Non-pigmented ciliary epithelial cell (primary cell): Measurements from ENCODE around the gene BIVM.

Source experiments
- DNase-seq: peaks from one replicate; pipeline ENCODE4 v3.0.0-alpha.2; 2010; ENCODE audit warnings: low read depth

BIVM gene

GRCh38 chr13:102845630-102846260 is 46.8 kb downstream of the BIVM start, which contains the start of gene ERCC5:
TSS of gene ERCC5 (plus strand) at chr13:102846032. CDS start at chr13:102846267, 235 bp downstream.
- DNase-seq: peak; percentile 82

DNA sequence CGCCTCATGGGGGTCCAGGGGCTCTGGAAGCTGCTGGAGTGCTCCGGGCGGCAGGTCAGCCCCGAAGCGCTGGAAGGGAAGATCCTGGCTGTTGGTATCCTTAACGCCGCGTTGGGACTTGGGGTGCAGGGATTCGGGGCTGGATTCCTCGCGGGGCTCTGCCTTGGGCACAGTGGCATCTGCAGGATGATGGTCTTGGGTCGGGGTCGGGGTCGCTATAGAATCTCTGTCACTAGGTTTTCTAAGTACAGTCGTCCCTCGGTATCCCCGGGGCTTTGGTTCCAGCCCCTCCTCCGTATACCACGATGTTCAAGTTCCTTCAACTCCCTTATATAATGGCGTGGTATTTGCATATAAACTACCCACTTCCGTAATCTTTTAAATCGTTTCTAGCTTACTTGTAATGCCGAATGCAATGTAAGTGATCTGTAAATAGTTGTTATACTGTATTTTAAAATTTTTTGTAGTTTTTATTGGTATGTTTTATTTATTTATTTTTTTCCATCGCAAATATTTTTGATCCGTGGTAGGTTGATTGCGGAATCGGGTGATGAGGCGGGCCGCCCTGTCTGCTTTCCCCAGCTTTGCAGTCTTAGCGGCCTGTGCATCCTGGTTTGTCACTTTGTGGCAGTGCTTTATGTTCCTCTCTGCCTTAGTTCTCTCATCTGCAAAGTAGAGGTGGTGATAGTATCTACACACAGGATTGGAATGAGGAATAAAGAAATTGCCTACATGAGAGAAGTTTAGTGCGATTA is 47.5 kb downstream of the BIVM start:
- DNase-seq: no peak

DNA sequence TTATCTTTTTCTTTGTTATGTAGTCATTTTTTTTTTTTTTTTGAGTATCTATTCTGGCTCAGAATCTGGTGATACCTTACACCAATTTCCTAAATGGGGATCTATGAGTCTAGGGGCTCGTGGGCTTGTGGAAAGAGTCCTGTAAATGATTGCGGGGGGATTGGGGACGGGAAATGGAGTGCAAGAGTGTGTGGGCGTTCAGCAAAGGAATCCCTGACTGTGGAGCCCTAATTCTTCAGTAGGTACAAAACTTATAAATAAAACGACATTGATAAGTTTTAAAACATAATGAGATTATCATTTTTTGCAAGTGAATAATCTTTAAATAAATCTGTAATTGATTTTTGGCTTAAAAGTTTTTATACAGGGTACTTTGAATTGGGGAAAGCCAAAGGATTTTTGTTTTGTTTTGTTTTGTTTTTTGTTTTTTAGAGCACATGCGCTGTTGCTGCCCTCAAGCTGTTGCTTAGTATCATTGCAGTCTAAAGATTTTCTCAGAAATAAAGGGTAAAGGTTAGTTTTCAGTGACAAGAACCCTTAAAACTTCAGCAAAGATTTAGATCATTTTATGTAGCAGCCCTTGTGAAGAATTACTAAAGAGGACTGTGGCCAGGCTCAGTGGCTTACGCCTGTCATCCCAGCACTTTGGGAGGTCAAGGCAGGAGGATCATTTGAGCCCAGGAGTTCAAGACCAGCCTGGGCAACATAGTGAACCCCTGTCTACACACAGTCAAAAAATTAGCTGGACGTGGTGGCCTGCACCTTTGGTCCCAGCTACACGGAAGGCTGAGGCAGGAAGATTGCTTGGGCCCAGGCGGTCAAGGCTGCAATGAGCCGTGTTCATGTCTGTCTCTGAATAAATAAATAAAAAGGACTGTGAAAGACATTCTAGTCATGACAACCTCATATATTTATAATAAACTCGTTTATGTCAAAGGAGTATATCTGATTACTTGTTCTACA is 48.6 kb downstream of the BIVM start:
- DNase-seq: no peak

- no peak for DNase-seq
Observed at GRCh38 chr13:102848956-102849355, 50.0 kb downstream of the BIVM start.

GRCh38 chr13:102852556-102852955 is 53.6 kb downstream of the BIVM start:
- DNase-seq: no peak

DNA sequence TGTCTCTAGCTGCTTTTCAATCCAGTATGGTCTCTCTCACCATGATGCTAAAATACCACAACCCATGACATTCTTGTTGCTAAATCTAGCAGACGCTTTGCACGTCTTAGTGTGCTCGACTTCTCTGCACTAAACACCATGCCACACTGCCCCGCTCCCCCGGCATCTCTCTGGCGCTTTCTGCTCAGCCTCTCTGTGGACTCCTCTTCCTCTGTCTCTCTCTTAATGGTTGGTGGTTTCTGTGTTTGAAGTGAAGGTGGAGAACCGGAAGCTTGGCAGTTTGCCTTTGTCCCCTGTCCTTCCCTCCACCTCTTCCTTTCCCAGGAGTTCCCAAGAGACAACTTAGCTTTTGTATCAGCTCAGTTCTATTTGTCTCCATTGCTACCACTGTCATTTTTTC is 55.8 kb downstream of the BIVM start:
- DNase-seq: no peak

DNA sequence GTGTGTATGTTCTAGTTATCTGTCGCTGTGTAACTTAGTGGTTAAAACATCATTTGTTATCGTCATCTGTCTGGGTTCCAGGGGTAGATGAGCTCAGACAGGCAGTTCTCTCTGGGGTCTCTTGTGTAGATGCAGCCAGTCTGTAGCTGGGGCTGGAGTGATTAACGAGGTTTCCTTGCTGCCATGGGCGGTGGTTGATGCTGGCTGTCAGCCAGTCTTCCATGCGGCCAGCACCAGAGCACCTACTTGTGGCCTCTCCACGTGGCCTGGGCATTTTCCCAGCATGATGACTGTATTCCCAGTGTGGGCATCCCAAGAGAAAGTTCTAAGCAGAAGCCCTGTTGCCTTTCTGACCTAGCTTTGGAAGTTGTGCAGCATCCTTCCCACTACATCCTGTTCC is 57.6 kb downstream of the BIVM start:
- DNase-seq: no peak

DNA sequence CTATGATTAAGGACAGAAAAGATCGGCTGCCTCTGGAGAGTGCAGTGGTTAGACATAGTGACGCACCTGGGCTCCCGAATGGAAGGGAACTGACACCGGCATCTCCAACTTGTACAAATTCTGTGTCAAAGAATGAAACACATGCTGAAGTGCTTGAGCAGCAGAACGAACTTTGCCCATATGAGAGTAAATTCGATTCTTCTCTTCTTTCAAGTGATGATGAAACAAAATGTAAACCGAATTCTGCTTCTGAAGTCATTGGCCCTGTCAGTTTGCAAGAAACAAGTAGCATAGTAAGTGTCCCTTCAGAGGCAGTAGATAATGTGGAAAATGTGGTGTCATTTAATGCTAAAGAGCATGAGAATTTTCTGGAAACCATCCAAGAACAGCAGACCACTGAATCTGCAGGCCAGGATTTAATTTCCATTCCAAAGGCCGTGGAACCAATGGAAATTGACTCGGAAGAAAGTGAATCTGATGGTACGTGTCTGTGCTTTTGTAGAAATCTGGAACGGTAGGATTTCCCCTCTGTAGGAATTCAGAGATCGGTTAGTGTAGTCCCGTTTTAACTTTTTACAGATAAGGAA is 63.8 kb downstream of the BIVM start:
- no peak for DNase-seq

GRCh38 chr13:102863590-102863989 is 64.7 kb downstream of the BIVM start:
- no peak for DNase-seq

DNA sequence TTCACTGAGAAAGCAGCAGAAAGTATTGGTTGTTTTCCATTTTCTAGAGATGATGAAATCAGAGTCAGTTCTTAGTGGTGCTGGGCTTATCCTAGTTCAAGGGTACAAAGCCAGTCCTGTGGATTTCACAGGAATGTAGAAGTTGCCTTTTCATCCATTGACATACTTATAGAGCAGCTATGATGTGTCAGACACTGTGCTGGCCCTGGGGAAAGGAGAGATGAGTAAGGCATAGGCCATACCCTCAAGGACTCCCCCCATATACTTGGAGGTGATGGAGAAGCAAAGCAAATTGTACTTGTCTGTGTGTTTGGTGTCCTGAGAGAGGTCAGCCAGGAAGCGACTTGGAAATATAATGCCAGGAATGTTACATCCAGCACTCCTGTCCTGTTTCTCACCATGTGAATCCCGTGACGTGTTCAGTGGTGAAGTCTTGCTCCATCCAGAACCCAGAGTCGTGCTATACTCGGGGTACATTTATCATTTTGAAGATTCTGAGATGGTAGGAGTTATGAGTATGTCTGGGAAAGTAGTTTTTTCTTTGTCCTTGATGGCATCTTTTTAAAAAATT is 69.5 kb downstream of the BIVM start:
- DNase-seq: no peak

- no peak for DNase-seq
Observed at GRCh38 chr13:102869948-102870676, 71.2 kb downstream of the BIVM start.

GRCh38 chr13:102870677-102871415 is 71.9 kb downstream of the BIVM start:
- peak; percentile 68 for DNase-seq

- DNase-seq: no peak
Observed at GRCh38 chr13:102872131-102872530, 73.2 kb downstream of the BIVM start.

DNA sequence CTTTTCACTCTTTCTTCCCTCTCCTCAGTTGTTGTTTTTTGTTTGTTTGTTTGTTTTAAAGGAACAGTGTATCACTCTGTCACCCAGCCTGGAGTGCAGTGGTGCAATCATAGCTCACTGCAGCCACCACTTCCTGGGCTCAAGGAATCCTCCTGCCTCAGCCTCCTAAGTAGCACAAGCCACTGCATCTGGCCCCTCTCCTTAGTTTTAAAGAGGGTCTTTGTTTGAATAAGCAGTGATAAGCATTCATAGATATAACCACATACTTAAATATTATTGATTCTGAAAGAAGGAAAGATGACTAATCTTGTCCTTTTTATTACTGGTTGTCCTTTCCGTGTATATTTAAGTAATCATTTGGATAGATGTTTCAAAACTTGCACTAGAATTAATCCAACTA is 73.6 kb downstream of the BIVM start:
- no peak for DNase-seq

- no peak for DNase-seq
Observed at GRCh38 chr13:102873653-102874052, 74.7 kb downstream of the BIVM start.

DNA sequence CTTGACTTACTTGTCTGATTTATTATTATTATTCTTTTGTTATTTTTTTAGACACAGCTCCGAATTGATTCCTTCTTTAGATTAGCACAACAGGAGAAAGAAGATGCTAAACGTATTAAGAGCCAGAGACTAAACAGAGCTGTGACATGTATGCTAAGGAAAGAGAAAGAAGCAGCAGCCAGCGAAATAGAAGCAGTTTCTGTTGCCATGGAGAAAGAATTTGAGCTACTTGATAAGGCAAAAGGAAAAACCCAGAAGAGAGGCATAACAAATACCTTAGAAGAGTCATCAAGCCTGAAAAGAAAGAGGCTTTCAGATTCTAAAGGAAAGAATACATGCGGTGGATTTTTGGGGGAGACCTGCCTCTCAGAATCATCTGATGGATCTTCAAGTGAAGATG is 76.3 kb downstream of the BIVM start:
- no peak for DNase-seq

- peak; percentile 34 for DNase-seq
Observed at GRCh38 chr13:102877303-102877702, 78.4 kb downstream of the BIVM start.

GRCh38 chr13:102878481-102878880 is 79.6 kb downstream of the BIVM start:
- no peak for DNase-seq

- no peak for DNase-seq
Observed at GRCh38 chr13:102879793-102880499, 81.0 kb downstream of the BIVM start.
